ENCODE results near the gene ADH6.
"Not testable (repeated sequence)": the region's sequence is repeated elsewhere in the genome, so short reads cannot be mapped to it uniquely, and the experiment has no call there.

The ADH6 gene

DNA sequence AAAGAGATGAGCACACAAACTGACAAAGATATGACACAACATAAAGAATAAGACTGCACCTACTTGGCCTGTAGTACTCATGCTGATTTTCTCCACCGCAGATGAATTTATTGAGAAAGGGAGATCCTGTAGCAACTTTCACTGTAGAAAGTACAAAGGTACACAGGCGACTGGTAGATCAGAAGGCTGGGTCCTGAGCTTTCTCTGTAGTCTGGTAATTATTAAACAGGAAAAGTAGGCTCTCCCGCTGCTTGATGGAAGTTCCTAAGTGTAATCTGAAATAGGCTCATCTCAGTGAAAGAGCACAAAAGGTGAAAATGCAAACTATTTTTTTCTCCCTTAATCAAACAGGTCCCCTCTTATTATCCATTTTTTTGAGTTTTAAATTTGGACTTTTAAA lies at the start of gene ADH6:
ADH6 (minus strand) TSS at position 175 of the 400 bp plus-strand sequence; CDS start at position 81, 94 bp downstream.
- Mint-ChIP-seq H3K4me3 (no peak within 1 kb of the TSS), H3K27me3 (no peaks in the 10 kb centered on the region), H3K9me3 (peaks cover 0 to 9% of the 10 kb centered on the region in 2 donors), H3K4me1 (no peaks in the 10 kb centered on the region), H3K27ac (no peak within 1 kb of the TSS)
- no peak for DNase-seq
- ATAC-seq, result no peak

DNA sequence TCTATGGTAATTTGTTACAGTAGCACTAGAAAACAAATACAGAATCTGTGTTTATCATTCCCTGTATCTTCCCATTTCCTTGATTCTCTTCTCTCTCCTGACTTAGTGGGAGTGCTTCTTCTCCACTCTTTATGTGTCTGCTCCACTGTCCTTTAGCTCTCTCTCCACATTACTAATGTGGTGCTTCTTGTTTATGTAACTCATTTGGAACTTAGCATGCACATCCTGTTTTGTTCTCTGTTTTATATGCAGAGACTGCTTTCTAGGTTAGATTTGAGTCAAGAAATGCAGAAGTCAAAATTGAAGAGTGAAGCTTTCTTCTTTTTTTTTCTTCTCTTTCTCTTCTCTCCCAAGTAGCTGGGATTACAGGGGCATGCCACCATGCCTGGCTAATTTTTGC lies 45.9 kb upstream of the ADH6 start:
- no peaks in the 10 kb centered on the region for H3K4me1 Mint-ChIP-seq
- H3K9me3 Mint-ChIP-seq, result peaks cover 14 to 30% of the 10 kb centered on the region in 2 donors
- no peak overlapping the region for H3K27ac Mint-ChIP-seq
- H3K4me3 Mint-ChIP-seq, result no peak overlapping the region
- DNase-seq (no peak), ATAC-seq (no peak)
- no peaks in the 10 kb centered on the region for H3K27me3 Mint-ChIP-seq

DNA sequence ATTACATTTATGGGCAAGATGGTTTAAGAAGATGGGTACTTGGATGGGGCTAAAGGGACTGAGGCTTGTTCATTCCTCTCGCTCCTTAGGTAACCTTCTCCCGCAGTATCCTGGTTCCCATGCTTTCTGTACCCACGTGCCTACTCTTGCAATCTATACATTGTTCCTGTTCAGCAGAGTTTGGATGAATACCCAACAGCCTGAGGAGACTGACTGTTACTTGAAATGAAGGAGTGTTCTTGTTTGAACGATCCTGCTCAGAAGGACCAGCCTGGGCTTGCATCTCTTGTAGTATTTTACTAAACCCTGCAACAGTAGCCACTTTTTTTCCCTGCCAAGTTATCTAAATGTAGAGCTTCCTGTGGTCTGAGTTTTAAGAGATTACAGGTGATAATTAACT lies 33.7 kb upstream of the ADH6 start:
- ATAC-seq (no peak), DNase-seq (no peak)
- Mint-ChIP-seq H3K4me3 (no peak overlapping the region), H3K9me3 (peaks cover 9 to 16% of the 10 kb centered on the region in 2 donors), H3K27ac (no peak overlapping the region), H3K27me3 (no peaks in the 10 kb centered on the region), H3K4me1 (no peaks in the 10 kb centered on the region)

GRCh38 chr4:99248714-99249113 lies 29.7 kb upstream of the ADH6 start:
- H3K27me3 Mint-ChIP-seq, result no peaks in the 10 kb centered on the region
- no peak overlapping the region for H3K4me3 Mint-ChIP-seq
- peaks cover 24 to 30% of the 10 kb centered on the region in 2 donors for H3K9me3 Mint-ChIP-seq
- ATAC-seq, result no peak
- no peaks in the 10 kb centered on the region for H3K4me1 Mint-ChIP-seq
- DNase-seq, result no peak
- no peak overlapping the region for H3K27ac Mint-ChIP-seq

DNA sequence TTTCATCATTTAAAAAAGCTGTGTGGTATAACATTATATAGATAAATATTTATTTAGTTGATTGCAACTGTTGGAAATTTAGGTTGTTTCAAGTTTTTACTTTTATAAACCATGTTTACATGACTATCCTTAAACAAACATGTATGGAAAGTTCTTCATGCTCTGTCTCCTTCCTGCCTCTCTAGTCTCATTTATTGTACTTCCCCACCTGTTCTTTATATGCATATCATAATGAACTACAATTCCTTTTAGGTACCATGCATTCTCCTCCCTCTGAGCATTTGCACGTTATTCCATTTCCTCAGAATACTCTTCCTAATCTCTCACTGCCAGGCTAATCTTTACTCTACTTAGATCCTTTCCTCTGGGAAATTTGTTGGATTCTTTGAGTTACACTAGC lies 16.9 kb upstream of the ADH6 start:
- H3K9me3 Mint-ChIP-seq, result peaks cover 2 to 13% of the 10 kb centered on the region in 2 donors
- H3K4me1 Mint-ChIP-seq, result no peaks in the 10 kb centered on the region
- no peaks in the 10 kb centered on the region for H3K27me3 Mint-ChIP-seq
- no peak overlapping the region for H3K27ac Mint-ChIP-seq
- no peak for DNase-seq
- no peak overlapping the region for H3K4me3 Mint-ChIP-seq
- no peak for ATAC-seq

DNA sequence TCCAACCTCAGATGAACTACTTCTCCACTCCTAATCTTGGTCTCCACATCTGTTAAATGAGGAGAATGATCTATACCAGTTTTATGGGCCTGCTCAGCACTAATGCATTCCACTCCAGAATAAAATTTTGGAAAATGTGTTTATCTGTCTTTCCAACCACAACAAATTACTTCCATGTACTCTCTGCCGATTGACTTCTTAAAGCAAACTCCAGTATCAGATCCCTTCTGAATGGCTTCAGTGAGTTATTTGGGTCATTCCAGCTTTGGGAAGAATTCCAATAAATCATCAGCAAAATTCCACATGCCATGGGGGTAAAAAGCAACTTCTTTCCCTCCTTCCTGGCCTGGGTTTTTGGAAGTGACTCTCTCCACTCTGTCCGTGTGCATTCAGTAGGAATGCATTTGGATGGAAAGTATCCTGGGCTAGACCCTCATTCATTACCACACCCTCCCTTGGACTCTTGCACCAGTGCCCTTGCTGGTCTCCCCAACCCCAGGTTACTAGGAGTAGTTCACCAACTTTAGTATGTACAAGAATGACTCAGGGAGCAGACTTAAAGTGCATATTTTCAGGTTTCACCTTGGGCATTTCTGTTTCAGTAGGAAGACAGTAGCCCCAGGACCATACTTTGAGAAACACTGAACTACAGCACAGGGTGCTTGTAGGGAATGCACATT lies 15.4 kb upstream of the ADH6 start:
- Mint-ChIP-seq H3K4me1 (no peaks in the 10 kb centered on the region), H3K9me3 (peaks cover 12 to 24% of the 10 kb centered on the region in 2 donors), H3K27me3 (no peaks in the 10 kb centered on the region), H3K4me3 (no peak overlapping the region), H3K27ac (no peak overlapping the region)
- no peak for DNase-seq
- ATAC-seq, result no peak

GRCh38 chr4:99233397-99233796 lies 14.4 kb upstream of the ADH6 start:
- not testable (repeated sequence) for H3K4me1 Mint-ChIP-seq, ATAC-seq, H3K27ac Mint-ChIP-seq, H3K4me3 Mint-ChIP-seq, H3K27me3 Mint-ChIP-seq, DNase-seq
- H3K9me3 Mint-ChIP-seq, result peaks cover 18 to 23% of the 10 kb centered on the region in 2 donors

GRCh38 chr4:99228706-99229105 lies 9.7 kb upstream of the ADH6 start:
- not testable (repeated sequence) for H3K27ac Mint-ChIP-seq, H3K27me3 Mint-ChIP-seq, ATAC-seq, H3K4me1 Mint-ChIP-seq, DNase-seq, H3K4me3 Mint-ChIP-seq
- H3K9me3 Mint-ChIP-seq, result peaks cover 17 to 18% of the 10 kb centered on the region in 2 donors

- ATAC-seq, H3K27ac Mint-ChIP-seq, H3K27me3 Mint-ChIP-seq, DNase-seq, H3K4me3 Mint-ChIP-seq, H3K4me1 Mint-ChIP-seq: not testable (repeated sequence)
- H3K9me3 Mint-ChIP-seq, result peaks cover 17 to 18% of the 10 kb centered on the region in 2 donors
Measured at GRCh38 chr4:99227646-99228045, 8.6 kb upstream of the ADH6 start.

- H3K4me1 Mint-ChIP-seq, result no peaks in the 10 kb centered on the region
- no peak for ATAC-seq
- H3K27ac Mint-ChIP-seq, result no peak overlapping the region
- no peak for DNase-seq
- H3K27me3 Mint-ChIP-seq, result no peaks in the 10 kb centered on the region
- peaks cover 0 to 9% of the 10 kb centered on the region in 2 donors for H3K9me3 Mint-ChIP-seq
- no peak overlapping the region for H3K4me3 Mint-ChIP-seq
Measured at GRCh38 chr4:99221980-99222379, 2.9 kb upstream of the ADH6 start.

DNA sequence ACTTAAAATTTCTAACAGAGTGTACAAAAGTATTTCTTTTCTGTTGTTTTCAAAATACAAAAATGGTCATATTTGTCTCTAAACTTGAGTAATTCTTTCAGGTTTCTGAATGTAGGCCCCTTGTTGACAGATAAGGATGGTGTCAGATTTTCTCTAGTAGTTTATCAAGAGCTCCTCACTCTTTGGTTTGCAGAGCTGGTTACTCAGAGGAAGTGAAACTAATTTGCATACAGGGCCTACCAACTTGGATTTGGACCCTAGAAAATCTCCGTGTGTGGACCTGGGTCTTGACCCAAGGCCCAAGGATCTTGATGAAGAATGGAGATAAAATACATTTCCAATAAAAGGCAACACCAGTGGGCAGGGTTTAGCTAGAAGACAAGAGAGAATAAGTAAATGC lies 433 bp upstream of the ADH6 start:
- peaks cover 0 to 9% of the 10 kb centered on the region in 2 donors for H3K9me3 Mint-ChIP-seq
- H3K4me3 Mint-ChIP-seq, result no peak overlapping the region
- ATAC-seq, result no peak

GRCh38 chr4:99215521-99215920 lies 3.5 kb downstream of the ADH6 start:
- no peak overlapping the region for H3K27ac Mint-ChIP-seq
- DNase-seq (no peak), ATAC-seq (no peak)
- no peaks in the 10 kb centered on the region for H3K4me1 Mint-ChIP-seq
- no peaks in the 10 kb centered on the region for H3K27me3 Mint-ChIP-seq
- H3K4me3 Mint-ChIP-seq, result no peak overlapping the region
- peaks cover 0 to 9% of the 10 kb centered on the region in 2 donors for H3K9me3 Mint-ChIP-seq

More for the DNA sequence above, 433 bp upstream of the ADH6 start:
- Mint-ChIP-seq H3K4me1 (no peaks in the 10 kb centered on the region), H3K27me3 (no peaks in the 10 kb centered on the region), H3K27ac (no peak overlapping the region)
- DNase-seq, result no peak

DNA sequence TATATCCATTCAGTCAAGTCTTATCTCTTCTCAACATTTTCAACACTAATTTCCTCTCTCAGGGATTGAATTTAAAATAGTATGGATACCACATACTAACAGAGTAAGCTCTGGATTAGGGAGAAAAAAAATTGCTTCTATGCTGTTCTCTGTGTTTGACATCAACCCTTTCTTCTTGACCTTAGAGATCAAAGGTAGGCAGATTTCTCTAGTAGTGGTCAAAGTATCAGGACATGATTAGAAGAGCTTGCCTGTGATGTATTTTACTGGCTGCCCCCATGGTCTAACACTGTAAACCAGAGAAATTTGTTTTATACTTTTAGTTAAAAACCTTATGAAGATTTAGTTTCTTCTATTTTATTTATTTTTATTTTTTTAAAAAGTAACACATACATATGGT lies 8.3 kb downstream of the ADH6 start:
- Mint-ChIP-seq H3K4me1 (no peaks in the 10 kb centered on the region), H3K4me3 (no peak overlapping the region), H3K27me3 (no peaks in the 10 kb centered on the region), H3K27ac (no peak overlapping the region), H3K9me3 (no peaks in the 10 kb centered on the region)
- ATAC-seq (no peak), DNase-seq (no peak)

DNA sequence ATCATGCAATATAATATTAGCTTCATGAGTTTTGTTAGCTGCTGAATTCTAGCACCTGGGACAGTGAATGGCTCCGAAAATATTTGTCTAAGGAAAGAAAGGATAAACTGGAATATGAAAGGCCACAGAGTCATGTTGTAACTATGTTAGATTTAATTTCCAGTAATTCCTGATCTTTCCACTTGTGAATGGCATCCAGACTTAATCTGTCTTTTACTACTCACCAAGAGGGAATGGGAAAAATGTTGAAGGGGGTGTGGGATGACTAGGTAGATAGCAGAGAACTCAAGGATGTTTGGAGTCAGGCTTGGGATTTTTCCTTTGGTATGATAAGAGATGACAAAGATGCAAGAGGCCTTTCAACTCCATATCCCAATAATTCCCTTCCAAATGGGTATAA lies 9.4 kb downstream of the ADH6 start:
- DNase-seq (no peak), ATAC-seq (no peak)
- Mint-ChIP-seq H3K9me3 (no peaks in the 10 kb centered on the region), H3K4me1 (no peaks in the 10 kb centered on the region), H3K27me3 (no peaks in the 10 kb centered on the region), H3K27ac (no peak overlapping the region), H3K4me3 (no peak overlapping the region)

DNA sequence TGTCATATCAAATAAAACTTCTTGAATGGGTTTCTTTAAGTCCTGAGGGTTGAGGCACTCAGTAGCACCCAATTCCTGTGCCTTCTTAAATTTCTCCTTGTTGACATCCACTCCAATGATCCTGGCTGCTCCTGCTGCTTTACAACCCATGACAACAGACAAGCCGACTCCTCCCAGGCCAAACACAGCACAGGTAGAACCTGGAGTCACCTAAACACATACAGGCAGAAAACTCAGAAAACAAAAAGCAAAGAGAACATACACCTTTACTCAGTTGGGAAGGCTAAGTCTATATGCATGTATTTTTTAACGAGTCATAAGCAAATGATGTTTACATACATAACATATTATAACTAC lies 10.3 kb downstream of the ADH6 start:
- no peaks in the 10 kb centered on the region for H3K9me3 Mint-ChIP-seq
- DNase-seq (no peak), ATAC-seq (no peak)
- no peaks in the 10 kb centered on the region for H3K4me1 Mint-ChIP-seq
- no peak overlapping the region for H3K27ac Mint-ChIP-seq
- no peak overlapping the region for H3K4me3 Mint-ChIP-seq
- no peaks in the 10 kb centered on the region for H3K27me3 Mint-ChIP-seq

DNA sequence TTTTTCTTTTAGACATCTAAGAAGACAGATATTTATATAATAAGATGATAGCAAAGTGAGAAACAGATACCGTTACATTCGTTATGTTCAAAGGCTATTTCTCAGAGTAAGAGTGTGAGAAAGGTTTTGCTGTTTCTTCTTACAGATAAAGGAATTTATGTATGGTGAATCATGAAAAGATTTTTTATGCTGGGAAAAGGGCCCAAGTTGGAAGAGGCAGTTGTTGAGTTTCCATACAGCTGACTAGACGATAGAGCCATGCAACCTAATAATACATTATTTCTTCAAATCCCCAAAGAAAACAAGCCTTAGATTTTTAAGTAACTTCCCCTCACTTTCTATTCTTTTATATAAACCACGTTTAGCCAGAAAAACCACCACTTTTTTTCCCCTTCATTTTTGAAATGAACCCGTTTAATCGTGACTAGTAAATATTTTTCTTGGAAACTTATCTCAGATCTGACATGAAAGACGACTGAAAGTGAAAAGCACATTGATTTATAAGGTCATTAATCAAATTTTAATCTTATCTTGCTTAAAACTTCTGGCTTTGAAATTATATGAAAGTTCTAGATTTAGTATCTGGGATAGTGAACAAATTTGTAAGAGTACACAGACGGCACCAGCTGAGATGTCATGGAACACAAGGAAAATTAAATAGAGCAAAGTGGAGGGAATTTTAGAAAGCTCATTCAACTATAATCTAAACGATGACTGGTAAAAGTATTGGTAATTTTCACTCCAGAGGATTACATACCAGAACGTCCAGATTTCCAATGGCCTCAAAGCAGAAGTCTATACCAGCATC lies 10.9 kb downstream of the ADH6 start:
- no peak for DNase-seq
- H3K9me3 Mint-ChIP-seq, result no peaks in the 10 kb centered on the region

More for the DNA sequence above, 10.9 kb downstream of the ADH6 start:
- Mint-ChIP-seq H3K4me3 (no peak overlapping the region), H3K27me3 (no peaks in the 10 kb centered on the region), H3K4me1 (no peaks in the 10 kb centered on the region), H3K27ac (peak overlapping the region in 1 of 2 donors; percentile 32)
- ATAC-seq, result no peak
